Pancreas (tissue), 10 donors: ENCODE data around the gene C14orf180. TPM values are rescaled to one million over a fixed set of nuclear protein-coding genes. Genes with fewer than 3 reads are reported as not detected.

Experiments
- ATAC-seq, 4 donors: fragments of 200-7000 bp; cut with Tn5 transposase; one replicate each; pipeline versions ENCODE4 v1.8.0 to v1.9.1; 2020; ENCODE audit warnings: mild to moderate bottlenecking in 4 of 4, moderate library complexity in 4 of 4
- DNase-seq, 6 donors: peaks; one replicate each; pipeline ENCODE4 v3.0.0-alpha.2; 2020
- FAIRE-seq: peaks from 2 replicates; lab custom pipeline; 2012; peaks lifted over from hg19 to GRCh38; lab: Jason Lieb, UNC
- H3K27ac ChIP-seq, 4 donors: fragments of 200-600 bp; sonication (generic); 1 replicate in 3 of 4; 2 replicates in 1 of 4; pipeline versions ENCODE4 v1.5.0 to v1.8.0; 2020
- H3K27me3 ChIP-seq, 4 donors: fragments of 200-600 bp; one replicate each; pipeline ENCODE4 v1.8.0; 2021
- H3K36me3 ChIP-seq, 3 donors: fragments of 200-600 bp; sonication (generic) in 1 of 3; one replicate each; pipeline versions ENCODE4 v1.5.0 to v1.8.0; 2020 to 2021
- H3K4me1 ChIP-seq, 3 donors: fragments of 200-600 bp; one replicate each; pipeline ENCODE4 v1.8.0; 2021
- H3K4me3 ChIP-seq, 4 donors: fragments of 200-600 bp; sonication (generic) in 2 of 4; one replicate each; pipeline versions ENCODE4 v1.5.0 to v1.8.0; 2020 to 2021
- H3K9me3 ChIP-seq, 4 donors: fragments of 200-600 bp; one replicate each; pipeline ENCODE4 v1.8.0; 2021
- CTCF ChIP-seq, 4 donors: fragments of 200-600 bp; sonication (generic) in 3 of 4; IDR thresholded peaks; one replicate each; pipeline versions ENCODE4 v1.5.0 to v1.8.0; 2021; ENCODE audit warnings: antibody characterized with exemption in 4 of 4
- WGBS, 2 donors: extraction: QIAGEN DNeasy Blood & Tissue Kit; methylation state at CpG; one replicate each; pipeline ENCODE4 v1.1.7; 2013; 5-methylcytosine and 5-hydroxymethylcytosine counted together
- intact Hi-C, 3 donors: fragments of 100-400 bp; cut with DNase I; formaldehyde crosslinking; loops; one replicate each; pipeline versions ENCODE4 v1.11.1 to v1.14.2; 2022
- polyA plus RNA-seq, 2 donors: library from polyadenylated mRNA; stranded (reverse); fragments of 200-250 nt; gene quantifications; one replicate each; pipeline ENCODE4 v1.2.3, GENCODE V29; 2013
- total RNA-seq, 6 donors: library from RNA; stranded (reverse); fragmentation: NEBNext Ultra II Directional in 4 of 6; extraction: Animal tissue kit (Norgen Biotek cat#: 25700) in 4 of 6; gene quantifications; one replicate each; pipeline versions ENCODE4 v1.2.1 to v1.2.4, GENCODE V29; 2021 to 2023
- donor health status: healthy with polysubstance abuse.
- donor health status: DM: no; HTN: no; CAD: no; lungs with moderate emphysema.
- donor health status: DM: no; HTN: no; CAD: no.
- donor health status: control.
- donor health status: control.
- donor health status: Bipolar disorder and iron deficiency.
- donor health status: DM: yes; HTN: yes; CAD: no.
- donor health status: DM: no; HTN: no; CAD: no.
- donor health status: DM: no; HTN: no; CAD: no.
- donor health status: DM: yes; HTN: yes; CAD: no.

C14orf180 gene
- total and polyA plus RNA-seq, 8 donors = 0.09 to 1.1 (median 0.34) TPM; not detected in 2

- H3K27ac ChIP-seq = no peak overlapping the region
- H3K4me3 ChIP-seq = no peak overlapping the region
- H3K9me3 ChIP-seq = no peaks in the 10 kb centered on the region
- H3K27me3 ChIP-seq = peaks cover 0 to 3% (median 0%) of the 10 kb centered on the region in 4 donors
- WGBS, 2 donors = 60 to 83% methylated on average over 18 of the region's 18 CpGs
- intact Hi-C loops = no loop called here
- H3K4me1 ChIP-seq = no peaks in the 10 kb centered on the region
- DNase-seq (peak in 1 of 6 donors; percentile 66), FAIRE-seq (no peak), ATAC-seq (no peak)
- no peaks in the 10 kb centered on the region for H3K36me3 ChIP-seq
- no peak for TF ChIP-seq CTCF (IDR thresholded peaks at IDR 0.05)
Observed at GRCh38 chr14:104547310-104547997, 32.1 kb upstream of the C14orf180 start.

- Histone ChIP-seq H3K27ac (no peak overlapping the region), H3K36me3 (no peaks in the 10 kb centered on the region), H3K4me1 (no peaks in the 10 kb centered on the region), H3K4me3 (no peak overlapping the region), H3K27me3 (peaks cover 0 to 3% (median 0%) of the 10 kb centered on the region in 4 donors), H3K9me3 (no peaks in the 10 kb centered on the region)
- 63 to 73% methylated on average over 13 to 14 of the region's 14 CpGs for WGBS, 2 donors
- FAIRE-seq (no peak), DNase-seq (peak in 1 of 6 donors; percentile 4), ATAC-seq (no peak)
- intact Hi-C loops = no loop called here
- TF ChIP-seq CTCF (IDR thresholded peaks at IDR 0.05) = no peak
Observed at GRCh38 chr14:104547998-104548700, 31.4 kb upstream of the C14orf180 start.

- FAIRE-seq (no peak), DNase-seq (peak in 1 of 6 donors; percentile 9), ATAC-seq (no peak)
- no peak overlapping the region for H3K27ac ChIP-seq
- no peak for TF ChIP-seq CTCF (IDR thresholded peaks at IDR 0.05)
- 26 to 33% methylated on average over 11 to 13 of the region's 15 CpGs for WGBS, 2 donors
- no peak overlapping the region for H3K4me3 ChIP-seq
- no peaks in the 10 kb centered on the region for H3K36me3 ChIP-seq
- H3K27me3 ChIP-seq = peaks cover 0 to 3% (median 0%) of the 10 kb centered on the region in 4 donors
- intact Hi-C loops = no loop called here
- no peaks in the 10 kb centered on the region for H3K9me3 ChIP-seq
- H3K4me1 ChIP-seq = no peaks in the 10 kb centered on the region
Observed at GRCh38 chr14:104548802-104549535, 30.6 kb upstream of the C14orf180 start.

GRCh38 chr14:104549536-104550339, 29.8 kb upstream of the C14orf180 start:
- Histone ChIP-seq H3K27me3 (peaks cover 0 to 3% (median 0%) of the 10 kb centered on the region in 4 donors), H3K4me1 (no peaks in the 10 kb centered on the region), H3K36me3 (no peaks in the 10 kb centered on the region), H3K4me3 (no peak overlapping the region), H3K9me3 (no peaks in the 10 kb centered on the region), H3K27ac (no peak overlapping the region)
- DNase-seq (peak in 1 of 6 donors; percentile 8), ATAC-seq (no peak), FAIRE-seq (no peak)
- TF ChIP-seq CTCF (IDR thresholded peaks at IDR 0.05) = no peak
- 74 to 81% methylated on average over 8 of the region's 8 CpGs for WGBS, 2 donors
- intact Hi-C loops = no loop called here
